ENCODE measurements around the gene MMADHC. TPM values are rescaled to one million over a fixed set of nuclear protein-coding genes. Genes with fewer than 3 reads are reported as not detected.
A peak's percentile ranks its signal among the peaks of the same experiment; 100 is the strongest.

Gene MMADHC
- total and polyA plus RNA-seq, 8 donors, result 34.1 to 129 (median 70.5) TPM

DNA sequence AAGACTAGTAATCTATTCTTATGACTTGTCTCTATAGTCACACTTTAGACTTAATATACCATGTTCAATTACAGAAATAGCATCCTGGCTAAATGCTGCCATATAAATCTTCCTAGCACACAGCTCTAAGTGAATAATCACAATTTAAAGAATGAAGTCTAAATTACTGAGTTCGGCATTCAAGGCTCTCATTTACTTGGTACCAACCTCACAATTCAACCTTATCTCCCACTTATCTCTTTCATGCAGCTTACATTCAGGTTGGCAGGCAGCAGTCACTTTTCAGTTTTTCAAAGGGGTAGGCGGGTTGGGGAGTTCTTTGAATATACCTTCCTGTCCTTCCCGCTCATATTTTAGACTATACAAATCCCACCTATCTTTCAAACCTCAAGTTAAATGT lies 1.5 kb downstream of the MMADHC start:
- Histone ChIP-seq H3K4me3 (peak overlapping the region; percentile 53 to 76 (median 66)), H3K36me3 (peaks cover 5 to 31% (median 18%) of the 10 kb centered on the region in 4 donors), H3K27me3 (no peaks in the 10 kb centered on the region), H3K4me1 (peaks cover 18 to 61% (median 45%) of the 10 kb centered on the region in 4 donors), H3K9me3 (no peaks in the 10 kb centered on the region), H3K27ac (peak overlapping the region in 2 of 5 donors; percentile 91 to 98)
- 38 to 58% (median 54%) methylated on average over 3 of the region's 3 CpGs for WGBS, 5 donors
- TF ChIP-seq EP300 (IDR thresholded peaks at IDR 0.05), result no peak
- TF ChIP-seq CTCF (IDR thresholded peaks at IDR 0.05), result no peak
- TF ChIP-seq POLR2AphosphoS5 (IDR thresholded peaks at IDR 0.05), result no peak
- TF ChIP-seq POLR2A (IDR thresholded peaks at IDR 0.05), result no peak
- intact Hi-C loops (cut with DNase I; ENCODE audit: low total_unique reads), result no loop called here
- no peak for DNase-seq

DNA sequence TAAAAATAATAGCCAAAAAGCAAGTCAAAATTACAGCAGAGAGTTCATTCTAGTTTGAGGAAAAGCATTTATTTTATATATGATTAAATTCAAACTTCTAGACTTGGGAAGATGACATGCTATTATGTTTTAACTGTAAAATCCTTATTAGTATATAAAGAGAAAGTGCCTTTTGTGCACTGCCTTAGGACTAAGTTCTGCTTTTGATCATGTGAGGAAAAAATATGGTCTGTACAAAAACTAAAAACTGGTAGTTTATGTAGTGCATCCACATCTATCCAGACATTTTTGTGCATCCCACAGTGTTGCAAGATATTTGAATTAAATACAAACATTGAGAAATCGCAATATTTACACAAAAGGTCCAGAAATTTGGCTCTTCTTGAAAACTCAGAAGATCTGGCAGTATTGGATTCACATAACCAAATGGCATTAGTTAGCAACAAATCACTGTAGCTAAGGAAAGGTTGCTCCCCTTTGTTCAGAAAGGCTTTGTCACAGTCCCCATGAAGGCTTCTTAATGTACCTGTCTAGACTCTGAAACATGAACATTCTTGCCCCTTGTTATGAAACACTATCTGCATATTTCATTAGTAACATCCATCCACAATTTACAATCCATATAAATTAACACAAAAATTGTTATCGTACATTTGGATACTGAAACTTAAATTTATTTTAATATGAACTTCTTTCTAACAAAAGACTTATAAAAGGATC lies 2.2 kb downstream of the MMADHC start:
- no peak overlapping the region for H3K27ac ChIP-seq
- peak overlapping the region in 3 of 4 donors; percentile 53 to 76 (median 57) for H3K4me3 ChIP-seq
- WGBS, 5 donors, result 74 to 87% (median 75%) methylated on average over 2 of the region's 2 CpGs
- peaks cover 7 to 38% (median 25%) of the 10 kb centered on the region in 4 donors for H3K36me3 ChIP-seq
- H3K9me3 ChIP-seq, result no peaks in the 10 kb centered on the region
- intact Hi-C loops (cut with DNase I; ENCODE audit: low total_unique reads), result no loop called here
- no peaks in the 10 kb centered on the region for H3K27me3 ChIP-seq
- no peak for DNase-seq
- TF ChIP-seq POLR2A (IDR thresholded peaks at IDR 0.05) (no peak), POLR2AphosphoS5 (IDR thresholded peaks at IDR 0.05) (no peak), EP300 (IDR thresholded peaks at IDR 0.05) (no peak), CTCF (IDR thresholded peaks at IDR 0.05) (no peak)
- peaks cover 18 to 69% (median 48%) of the 10 kb centered on the region in 4 donors for H3K4me1 ChIP-seq

- 54 to 69% (median 57%) methylated on average over 7 of the region's 7 CpGs for WGBS, 5 donors
- Histone ChIP-seq H3K36me3 (peaks cover 31 to 89% (median 74%) of the 10 kb centered on the region in 4 donors), H3K4me3 (no peak overlapping the region), H3K4me1 (peaks cover 3 to 76% (median 42%) of the 10 kb centered on the region in 4 donors), H3K27ac (no peak overlapping the region), H3K27me3 (no peaks in the 10 kb centered on the region), H3K9me3 (no peaks in the 10 kb centered on the region)
- intact Hi-C loops (cut with DNase I; ENCODE audit: low total_unique reads), result no loop called here
- DNase-seq, result no peak
- TF ChIP-seq POLR2A (IDR thresholded peaks at IDR 0.05), result no peak
- no peak for TF ChIP-seq EP300 (IDR thresholded peaks at IDR 0.05)
- no peak for TF ChIP-seq POLR2AphosphoS5 (IDR thresholded peaks at IDR 0.05)
- TF ChIP-seq CTCF (IDR thresholded peaks at IDR 0.05), result no peak
Measured at GRCh38 chr2:149579972-149580882, 7.3 kb downstream of the MMADHC start.

- Histone ChIP-seq H3K4me3 (no peak overlapping the region), H3K9me3 (no peaks in the 10 kb centered on the region), H3K36me3 (peaks cover 39 to 96% (median 90%) of the 10 kb centered on the region in 4 donors), H3K27me3 (no peaks in the 10 kb centered on the region), H3K4me1 (peaks cover 0 to 75% (median 25%) of the 10 kb centered on the region in 4 donors), H3K27ac (no peak overlapping the region)
- intact Hi-C loops (cut with DNase I; ENCODE audit: low total_unique reads), result no loop called here
- DNase-seq, result no peak
- WGBS, 5 donors, result 82 to 90% (median 87%) methylated on average over 2 of the region's 2 CpGs
- TF ChIP-seq CTCF (IDR thresholded peaks at IDR 0.05) (no peak), POLR2A (IDR thresholded peaks at IDR 0.05) (no peak), EP300 (IDR thresholded peaks at IDR 0.05) (no peak), POLR2AphosphoS5 (IDR thresholded peaks at IDR 0.05) (no peak)
Measured at GRCh38 chr2:149577269-149577668, 10.3 kb downstream of the MMADHC start.
